Stimulated activated naive CD8-positive, alpha-beta T cell treated with anti-CD3 and anti-CD28 coated beads, Interleukin-15, Interleukin-2, amounts not matched to agents 100 U/mL and 50 U/mL, for 24 hours (primary cell): ENCODE data around the gene COBLL1.

Source experiments
- ATAC-seq: fragments of 150-1000 bp; cut with Tn5 transposase; one replicate; pipeline ENCODE4 v1.10.0; 2021
- DNase-seq: peaks from one replicate; pipeline ENCODE4 v3.0.0; 2021

COBLL1 gene

GRCh38 chr2:164852086-164852485, 10.5 kb upstream of the COBLL1 start:
- ATAC-seq (no peak), DNase-seq (no peak)

DNA sequence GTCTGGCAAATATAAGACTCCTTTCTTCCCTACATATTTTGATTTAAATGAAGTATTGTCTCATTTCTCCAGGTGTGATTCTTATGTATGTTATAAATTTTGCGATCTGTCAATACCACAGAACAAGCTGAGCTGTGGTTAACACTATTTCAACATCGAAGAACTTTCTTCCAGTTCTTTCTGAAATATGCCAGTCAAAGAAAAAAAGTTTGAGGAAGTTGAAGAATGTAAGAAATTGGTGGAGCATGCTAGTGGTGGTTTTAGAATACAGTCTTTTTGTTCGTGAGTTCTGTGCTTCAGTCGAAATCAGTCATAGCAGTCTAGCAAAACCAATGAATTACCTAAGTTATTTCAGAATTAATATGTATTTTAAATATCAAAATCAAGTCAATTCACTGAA, 8.6 kb upstream of the COBLL1 start:
- ATAC-seq: no peak

GRCh38 chr2:164849506-164849905, 7.9 kb upstream of the COBLL1 start:
- ATAC-seq (no peak), DNase-seq (no peak)

More for the DNA sequence above, 8.6 kb upstream of the COBLL1 start:
- no peak for DNase-seq

GRCh38 chr2:164847981-164848741, 6.5 kb upstream of the COBLL1 start:
- ATAC-seq (no peak), DNase-seq (no peak)

- ATAC-seq: no peak
- DNase-seq: no peak
Measured at GRCh38 chr2:164847291-164847690, 5.7 kb upstream of the COBLL1 start.

DNA sequence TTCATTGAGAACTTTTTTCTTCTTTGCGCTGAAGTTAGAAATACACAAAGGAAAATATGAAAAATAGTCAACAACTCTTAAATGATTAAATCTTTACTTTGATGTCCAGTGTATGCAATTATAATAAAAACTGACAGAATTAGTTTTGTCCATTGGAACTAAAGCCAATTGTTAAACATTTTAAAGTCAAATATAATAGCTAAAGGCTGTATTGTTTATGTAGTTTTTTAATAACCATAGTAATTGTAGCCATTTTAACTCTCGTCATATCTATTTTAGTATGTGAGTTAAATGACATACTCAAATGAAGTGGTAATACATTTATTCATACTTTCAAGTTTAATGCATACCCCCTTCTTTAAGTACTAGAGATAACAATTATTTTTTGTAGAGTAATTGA, 4.7 kb upstream of the COBLL1 start:
- no peak for DNase-seq
- no peak for ATAC-seq

GRCh38 chr2:164843346-164843911, 1.8 kb upstream of the COBLL1 start:
- DNase-seq: no peak

DNA sequence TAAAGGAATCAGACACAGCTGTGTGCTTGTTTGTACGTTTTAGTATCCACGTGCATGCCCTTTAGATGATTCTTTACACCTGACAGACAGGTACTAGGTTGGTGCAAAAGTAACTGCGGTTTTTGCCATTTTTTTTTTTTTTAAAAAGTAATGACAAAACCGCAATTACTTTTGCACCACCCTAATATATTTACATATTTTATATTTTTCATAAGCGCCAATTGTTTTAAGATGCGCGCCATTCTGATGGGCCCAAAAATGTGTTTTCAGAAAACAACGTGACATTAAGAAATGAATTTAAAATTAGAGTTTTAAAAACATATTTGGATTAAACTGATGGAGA, 972 bp upstream of the COBLL1 start:
- no peak for ATAC-seq
- DNase-seq: no peak

More at GRCh38 chr2:164843346-164843911, 1.8 kb upstream of the COBLL1 start:
- ATAC-seq: no peak

GRCh38 chr2:164840930-164841718, 499 bp downstream of the COBLL1 start:
- peak; percentile 53 for DNase-seq

GRCh38 chr2:164840458-164840929, 1.1 kb downstream of the COBLL1 start:
- DNase-seq (peak; percentile 23), ATAC-seq (no peak)

More at GRCh38 chr2:164840930-164841718, 499 bp downstream of the COBLL1 start:
- ATAC-seq: peak; percentile 80

- DNase-seq: no peak
- ATAC-seq: no peak
Measured at GRCh38 chr2:164839914-164840457, 1.6 kb downstream of the COBLL1 start.

DNA sequence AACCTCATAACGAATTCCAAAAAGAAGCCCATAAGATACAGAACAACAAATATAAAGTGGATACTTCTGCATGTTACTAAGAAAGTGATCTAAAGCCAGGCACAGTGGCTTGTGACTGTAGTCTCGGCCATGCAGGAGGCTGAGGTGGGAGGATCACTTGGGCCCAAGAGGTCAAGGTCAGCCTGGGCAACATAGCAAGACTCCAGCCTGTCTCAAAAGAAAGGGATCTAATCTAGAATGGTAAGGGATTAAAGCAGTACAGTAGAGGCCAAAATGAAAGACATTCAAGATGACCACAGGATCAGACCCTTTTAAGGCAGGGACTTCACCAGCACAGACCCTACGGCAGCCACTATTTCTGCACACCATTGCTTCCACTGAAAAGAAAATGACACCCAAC, 3.8 kb downstream of the COBLL1 start:
- no peak for DNase-seq
- ATAC-seq: no peak

DNA sequence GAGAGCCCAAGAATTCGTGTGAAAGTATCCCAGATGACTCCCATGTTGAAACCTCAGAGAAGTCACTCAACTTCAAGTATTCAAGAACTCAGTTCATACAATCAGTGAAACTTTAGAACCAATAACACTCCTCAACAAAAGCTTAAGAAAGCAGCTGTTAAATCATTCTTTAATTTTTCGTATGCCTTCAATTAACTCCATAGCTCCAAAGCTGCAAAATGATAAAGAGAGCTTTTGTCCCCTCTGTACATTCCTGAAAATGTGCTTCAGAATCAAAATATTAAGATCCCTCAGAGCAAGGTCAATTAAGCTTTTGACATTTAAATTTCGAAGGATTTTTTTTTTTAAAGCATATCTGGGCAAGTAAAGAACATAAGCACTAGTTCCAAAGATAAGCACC, 4.7 kb downstream of the COBLL1 start:
- no peak for DNase-seq
- ATAC-seq: no peak

GRCh38 chr2:164835302-164835701, 6.3 kb downstream of the COBLL1 start:
- ATAC-seq (no peak), DNase-seq (no peak)

GRCh38 chr2:164831887-164832286, 9.7 kb downstream of the COBLL1 start:
- no peak for DNase-seq
- ATAC-seq: no peak

DNA sequence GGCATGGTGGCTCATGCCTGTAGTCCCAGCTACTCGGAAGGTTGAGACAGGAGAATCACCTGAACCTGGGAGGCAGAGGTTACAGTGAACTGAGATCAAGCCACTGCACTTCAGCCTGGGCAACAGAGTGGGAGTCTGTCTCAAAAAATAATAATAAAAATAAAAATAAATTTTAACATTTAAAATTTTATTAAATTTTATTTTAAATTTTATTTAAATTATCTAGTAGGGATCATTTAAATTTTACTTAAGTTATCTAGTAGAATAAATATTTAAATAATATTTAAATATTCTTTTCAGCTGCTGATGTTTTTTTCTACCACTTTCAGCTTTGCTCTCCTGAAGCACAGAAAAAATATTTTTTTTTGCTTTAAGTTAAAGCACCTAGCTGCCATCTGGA, 10.4 kb downstream of the COBLL1 start:
- no peak for DNase-seq

DNA sequence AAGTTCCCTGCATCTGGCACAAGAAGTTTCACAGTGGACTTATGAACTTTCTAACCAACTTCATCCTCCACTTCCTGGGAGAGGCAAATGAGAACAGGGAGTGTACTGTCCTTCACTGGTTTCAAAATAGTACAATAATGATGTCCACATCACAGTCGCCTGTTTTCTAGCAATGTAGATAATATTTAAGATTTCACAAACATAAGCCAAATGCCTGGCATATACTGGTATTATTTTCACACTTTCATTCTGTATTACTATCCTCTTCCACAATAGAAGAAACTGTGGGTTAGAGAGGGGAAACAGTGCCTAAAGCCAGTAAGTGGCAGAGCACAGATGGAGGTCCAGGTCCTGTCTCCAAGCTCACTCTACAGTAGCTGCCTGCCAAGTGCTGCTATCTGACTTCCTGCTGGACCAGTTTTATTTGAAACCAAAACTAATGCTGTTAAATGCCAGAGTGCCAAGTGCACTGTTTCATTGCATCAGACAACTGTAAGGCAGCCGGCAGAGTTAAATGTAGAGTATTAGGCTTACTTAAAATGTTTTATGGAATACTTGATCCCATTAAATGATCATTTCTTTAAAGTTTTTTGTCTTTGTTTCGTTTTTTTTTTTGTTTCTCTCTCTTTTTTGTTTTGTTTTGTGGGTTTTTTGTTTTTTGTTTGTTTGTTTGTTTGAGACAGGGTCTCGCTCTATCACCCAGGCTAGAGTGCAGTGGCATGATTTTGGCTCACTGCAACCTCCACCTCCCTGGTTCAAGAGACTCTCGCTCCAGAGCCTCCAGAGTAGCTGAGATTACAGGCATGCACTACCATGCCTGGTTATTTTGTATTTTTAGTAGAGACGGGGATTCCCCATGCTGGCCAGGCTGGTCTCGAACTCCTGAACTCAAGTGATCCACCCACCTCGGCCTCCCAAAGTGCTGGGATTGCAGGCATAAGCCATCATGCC, 15.1 kb downstream of the COBLL1 start:
- DNase-seq (no peak), ATAC-seq (no peak)

More for the DNA sequence above, 10.4 kb downstream of the COBLL1 start:
- ATAC-seq: no peak

DNA sequence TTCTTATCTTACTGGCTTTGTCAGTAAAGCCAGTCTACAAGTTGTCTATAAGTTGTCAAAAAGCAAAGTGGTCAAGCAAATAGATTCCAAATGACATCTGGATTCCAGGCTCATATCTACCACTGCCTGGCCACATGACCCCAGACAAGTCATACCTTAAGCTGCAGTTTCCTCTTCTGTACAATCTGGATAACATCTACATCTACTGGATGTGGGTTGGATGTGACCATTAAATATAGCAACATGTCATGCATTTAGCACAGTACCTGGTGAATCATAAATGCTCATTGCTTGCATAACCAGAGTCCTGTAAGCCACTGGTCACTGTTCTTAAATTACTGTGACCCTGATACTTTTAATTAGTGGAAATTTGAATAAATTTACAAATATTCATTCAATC, 16.8 kb downstream of the COBLL1 start:
- ATAC-seq (no peak), DNase-seq (no peak)

- ATAC-seq (no peak), DNase-seq (no peak)
Measured at GRCh38 chr2:164823126-164823525, 18.5 kb downstream of the COBLL1 start.

DNA sequence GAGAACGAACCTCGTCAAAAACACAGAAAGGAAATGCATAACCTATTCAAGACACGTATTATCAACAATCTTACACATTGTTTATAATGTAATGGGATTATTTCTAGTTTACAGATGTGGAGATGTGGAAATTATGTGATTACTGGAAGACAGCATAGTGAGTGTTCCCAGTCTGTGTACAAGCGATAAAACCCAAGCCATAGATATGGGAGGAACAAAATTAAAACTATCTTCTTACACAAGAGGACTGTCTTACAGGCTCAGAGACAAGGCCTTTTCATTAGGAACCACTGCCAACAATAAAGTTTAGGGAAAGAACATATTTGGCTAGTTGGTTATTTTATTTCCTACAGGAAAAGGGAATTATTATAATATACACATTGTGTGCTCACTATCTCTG, 20.3 kb downstream of the COBLL1 start:
- DNase-seq: no peak
- ATAC-seq: no peak
